HEK293T (cell line): ENCODE results near the gene GORASP1.

Source experiments
- CTCF ChIA-PET: fragments of 350-600 bp; formaldehyde crosslinking; extraction: SDS; loops from one replicate; lab custom pipeline; 2021; ENCODE audit warnings: antibody characterized with exemption, inconsistent platforms; lab: Yijun Ruan, JAX
- POLR2A ChIA-PET: fragments of 350-600 bp; formaldehyde crosslinking; extraction: SDS; loops from one replicate; lab custom pipeline; 2020; ENCODE audit warnings: antibody characterized with exemption, inconsistent platforms; lab: Yijun Ruan, JAX
- DNase-seq: peaks from one replicate; pipeline ENCODE4 v3.0.0; 2012; ENCODE audit warnings: mixed read lengths; ENCODE audit errors: extremely low spot score
- ARNT ChIP-seq: fragments of 450-650 bp; IDR thresholded peaks from 2 replicates; pipeline ENCODE4 v1.6.1; 2017; ENCODE audit warnings: mild to moderate bottlenecking
- BHLHE40 ChIP-seq: fragments of 450-650 bp; IDR thresholded peaks from 2 replicates; pipeline ENCODE4 v1.6.1; 2016; ENCODE audit warnings: mild to moderate bottlenecking, moderate library complexity, borderline replicate concordance
- CTBP1 ChIP-seq: fragments of 450-650 bp; IDR thresholded peaks from 2 replicates; pipeline ENCODE4 v1.6.1; 2016; ENCODE audit warnings: borderline replicate concordance
- ELF4 ChIP-seq: fragments of 450-650 bp; IDR thresholded peaks from 2 replicates; pipeline ENCODE4 v1.6.1; 2017; ENCODE audit warnings: antibody characterized with exemption
- FOXA1 ChIP-seq: fragments of 450-650 bp; IDR thresholded peaks from 2 replicates; pipeline ENCODE4 v1.6.1; 2016; ENCODE audit warnings: mild to moderate bottlenecking
- FOXK2 ChIP-seq: fragments of 450-650 bp; IDR thresholded peaks from 2 replicates; pipeline ENCODE4 v1.6.1; 2016; ENCODE audit warnings: mild to moderate bottlenecking
- FOXM1 ChIP-seq: fragments of 450-650 bp; IDR thresholded peaks from 2 replicates; pipeline ENCODE4 v1.6.1; 2017; ENCODE audit warnings: mild to moderate bottlenecking, borderline replicate concordance
- HDGF ChIP-seq: fragments of 450-650 bp; IDR thresholded peaks from 2 replicates; pipeline ENCODE4 v1.6.1; 2017; ENCODE audit warnings: antibody characterized with exemption, borderline replicate concordance
- L3MBTL2 ChIP-seq: fragments of 450-650 bp; conservative IDR thresholded peaks from 2 replicates; pipeline ENCODE4 v1.6.1; 2016; ENCODE audit warnings: mild to moderate bottlenecking
- LEF1 ChIP-seq: fragments of 450-650 bp; IDR thresholded peaks from 2 replicates; pipeline ENCODE4 v1.6.1; 2017; ENCODE audit warnings: mild to moderate bottlenecking, borderline replicate concordance
- NFRKB ChIP-seq: fragments of 450-650 bp; IDR thresholded peaks from 2 replicates; pipeline ENCODE4 v1.6.1; 2016; ENCODE audit warnings: mild to moderate bottlenecking, moderate library complexity
- SP1 ChIP-seq: fragments of 450-650 bp; IDR thresholded peaks from 2 replicates; pipeline ENCODE4 v1.6.1; 2017
- SUZ12 ChIP-seq: fragments of 450-650 bp; IDR thresholded peaks from 2 replicates; pipeline ENCODE4 v1.6.1; 2016; ENCODE audit warnings: mild to moderate bottlenecking
- TARDBP ChIP-seq: fragments of 450-650 bp; IDR thresholded peaks from 2 replicates; pipeline ENCODE4 v1.6.1; 2016
- ZNF384 ChIP-seq: fragments of 450-650 bp; IDR thresholded peaks from 2 replicates; pipeline ENCODE4 v1.6.1; 2016
- TF ChIP-seq, protein P1 (sequence below): fragments of 450-650 bp; IDR thresholded peaks from 2 replicates; pipeline ENCODE4 v1.6.1; 2016

GORASP1 gene

GRCh38 chr3:39130026-39130425 is 22.6 kb upstream of the GORASP1 start:
- ChIA-PET CTCF (interaction anchor here (1.8 to 2.9 kb wide), 2 partner anchors 158 to 161 kb away, joined by 6 to 12 read pairs; no protein-coding TSS in a partner anchor), POLR2A (no interaction called here)
- no peak for DNase-seq
- TF ChIP-seq, protein P1, sequence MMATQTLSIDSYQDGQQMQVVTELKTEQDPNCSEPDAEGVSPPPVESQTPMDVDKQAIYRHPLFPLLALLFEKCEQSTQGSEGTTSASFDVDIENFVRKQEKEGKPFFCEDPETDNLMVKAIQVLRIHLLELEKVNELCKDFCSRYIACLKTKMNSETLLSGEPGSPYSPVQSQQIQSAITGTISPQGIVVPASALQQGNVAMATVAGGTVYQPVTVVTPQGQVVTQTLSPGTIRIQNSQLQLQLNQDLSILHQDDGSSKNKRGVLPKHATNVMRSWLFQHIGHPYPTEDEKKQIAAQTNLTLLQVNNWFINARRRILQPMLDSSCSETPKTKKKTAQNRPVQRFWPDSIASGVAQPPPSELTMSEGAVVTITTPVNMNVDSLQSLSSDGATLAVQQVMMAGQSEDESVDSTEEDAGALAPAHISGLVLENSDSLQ: no peak
- TF ChIP-seq ARNT (no peak), FOXM1 (no peak), SP1 (no peak), ZNF384 (no peak), HDGF (no peak), L3MBTL2 (no peak), SUZ12 (no peak), FOXK2 (no peak), CTBP1 (no peak), FOXA1 (no peak), BHLHE40 (no peak), LEF1 (no peak), ELF4 (no peak), NFRKB (no peak), TARDBP (no peak)

- no peak for DNase-seq
- no peak for TF ChIP-seq FOXM1
- no peak for TF ChIP-seq FOXK2
- TF ChIP-seq L3MBTL2: no peak
- TF ChIP-seq SUZ12: no peak
- no peak for TF ChIP-seq TARDBP
- TF ChIP-seq, protein P1: no peak
- TF ChIP-seq NFRKB: no peak
- TF ChIP-seq SP1: no peak
- TF ChIP-seq LEF1: no peak
- no peak for TF ChIP-seq FOXA1
- no peak for TF ChIP-seq ARNT
- TF ChIP-seq CTBP1: no peak
- TF ChIP-seq ZNF384: no peak
- no peak for TF ChIP-seq HDGF
- no peak for TF ChIP-seq ELF4
- no peak for TF ChIP-seq BHLHE40
- ChIA-PET CTCF (interaction anchor here (4.1 kb wide), 1 partner anchor 159 kb away, joined by 39 read pairs; no protein-coding TSS in a partner anchor), POLR2A (no interaction called here)
Observed at GRCh38 chr3:39128951-39129350, 21.5 kb upstream of the GORASP1 start.

- DNase-seq: no peak
- ChIA-PET CTCF (interaction anchor here (0.6 to 4.1 kb wide), 2 partner anchors 160 to 168 kb away, joined by 3 to 39 read pairs; no protein-coding TSS in a partner anchor), POLR2A (no interaction called here)
- TF ChIP-seq ARNT (no peak), TARDBP (no peak), LEF1 (no peak), BHLHE40 (no peak), ELF4 (no peak), FOXK2 (no peak), NFRKB (no peak), FOXM1 (no peak), SUZ12 (no peak), ZNF384 (no peak), FOXA1 (no peak), HDGF (no peak)
- TF ChIP-seq, protein P1: no peak
Observed at GRCh38 chr3:39127908-39128304, 20.5 kb upstream of the GORASP1 start.

DNA sequence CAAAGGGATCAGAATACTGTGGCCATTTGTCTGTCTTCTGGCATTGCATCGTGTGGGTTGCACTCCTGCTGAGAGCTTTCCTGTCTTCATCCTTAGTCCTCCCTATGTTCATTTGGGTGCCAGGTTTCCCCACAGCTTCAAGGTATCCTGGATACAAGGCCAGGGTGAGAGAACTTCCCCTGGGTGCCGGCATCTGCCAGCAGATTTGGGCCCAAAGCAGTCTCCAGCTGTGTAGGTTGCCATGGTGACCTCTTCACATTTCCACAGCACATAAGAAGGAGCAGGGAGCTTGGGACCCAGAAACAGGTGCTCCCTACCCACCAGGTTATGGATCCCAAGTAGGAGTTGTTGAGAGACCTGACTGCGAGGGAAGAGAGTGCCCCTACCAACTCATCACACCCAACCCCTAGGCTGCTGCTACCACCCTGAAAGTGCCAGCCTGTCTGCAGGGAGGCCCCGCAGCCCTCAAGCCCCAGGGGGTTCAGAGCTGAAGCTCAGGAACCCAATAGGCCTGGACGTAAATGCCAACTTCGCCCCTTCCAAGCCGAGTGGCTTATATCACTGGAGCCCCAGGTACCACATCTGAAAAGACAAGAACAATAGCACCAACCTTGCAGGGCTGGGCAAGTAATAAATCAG is 20.0 kb upstream of the GORASP1 start:
- ChIA-PET POLR2A (no interaction called here), CTCF (interaction anchor here (0.6 to 4.1 kb wide), 12 partner anchors 11 to 167 kb away, joined by 3 to 39 read pairs (median 4); partner anchors contain the start of gene XIRP1)
- TF ChIP-seq LEF1: no peak
- TF ChIP-seq FOXM1: no peak
- no peak for DNase-seq

GRCh38 chr3:39126532-39127071 is 19.2 kb upstream of the GORASP1 start:
- POLR2A ChIA-PET: no interaction called here

More at GRCh38 chr3:39126532-39127071, 19.2 kb upstream of the GORASP1 start:
- CTCF ChIA-PET: interaction anchor here (0.6 to 4.1 kb wide), 14 partner anchors 11 to 165 kb away, joined by 3 to 39 read pairs (median 4); partner anchors contain the start of gene XIRP1
- no peak for TF ChIP-seq CTBP1
- TF ChIP-seq SUZ12: no peak
- TF ChIP-seq HDGF: no peak
- TF ChIP-seq L3MBTL2: no peak
- TF ChIP-seq ELF4: no peak
- TF ChIP-seq FOXM1: no peak
- TF ChIP-seq, protein P1: no peak
- TF ChIP-seq NFRKB: no peak
- TF ChIP-seq TARDBP: no peak
- TF ChIP-seq SP1: no peak
- TF ChIP-seq ARNT: no peak
- no peak for TF ChIP-seq BHLHE40
- no peak for TF ChIP-seq LEF1
- DNase-seq: no peak
